Mesendoderm (in vitro differentiated cells): ENCODE data around the gene CAMTA1.
A peak's percentile ranks its signal among the peaks of the same experiment; 100 is the strongest.

Experiments used
- DNase-seq: peaks from one replicate; pipeline ENCODE4 v3.0.0; 2013
- H2AK5ac ChIP-seq: 2 replicates; pipeline ENCODE4 v1.6.1; 2013; ENCODE audit warnings: low read length, inconsistent platforms
- H2BK120ac ChIP-seq: 2 replicates; pipeline ENCODE4 v1.6.1; 2013; ENCODE audit warnings: low read depth, mild to moderate bottlenecking, low read length, moderate library complexity, mixed read lengths
- H2BK15ac ChIP-seq: replicated peaks from 2 replicates; pipeline ENCODE4 v1.6.1; 2013; ENCODE audit warnings: low read depth, mild to moderate bottlenecking, moderate library complexity
- H2BK5ac ChIP-seq: 2 replicates; pipeline ENCODE4 v1.6.1; 2013; ENCODE audit warnings: low read length, inconsistent platforms
- H3K18ac ChIP-seq: 2 replicates; pipeline ENCODE4 v1.6.1; 2013; ENCODE audit warnings: mild to moderate bottlenecking, low read length, mixed read lengths
- H3K23ac ChIP-seq: one replicate; pipeline ENCODE4 v1.6.1; 2013; ENCODE audit warnings: low read length
- H3K27ac ChIP-seq: 2 replicates; pipeline ENCODE4 v1.5.1; 2013; ENCODE audit warnings: low read depth, mild to moderate bottlenecking, inconsistent platforms, low read length, moderate library complexity
- H3K27me3 ChIP-seq: 2 replicates; pipeline ENCODE4 v1.6.1; 2013; ENCODE audit warnings: low read length, control low read depth, mild to moderate bottlenecking, inconsistent platforms; ENCODE audit not compliant: insufficient read depth, poor library complexity
- H3K36me3 ChIP-seq: 2 replicates; pipeline ENCODE4 v1.6.1; 2013; ENCODE audit warnings: low read length, inconsistent platforms; ENCODE audit not compliant: control insufficient read depth, insufficient read depth
- H3K4ac ChIP-seq: one replicate; pipeline ENCODE4 v1.6.1; 2013; ENCODE audit warnings: low read depth, mild to moderate bottlenecking, low read length, moderate library complexity
- H3K4me1 ChIP-seq: 2 replicates; pipeline ENCODE4 v1.6.1; 2013; ENCODE audit warnings: low read depth, low read length, inconsistent platforms; ENCODE audit not compliant: control insufficient read depth
- H3K4me2 ChIP-seq: 2 replicates; pipeline ENCODE4 v1.6.1; 2013; ENCODE audit warnings: low read length
- H3K4me3 ChIP-seq: 2 replicates; pipeline ENCODE4 v1.5.1; 2013; ENCODE audit warnings: mild to moderate bottlenecking, low read length
- H3K56ac ChIP-seq: one replicate; pipeline ENCODE4 v1.6.1; 2013; ENCODE audit warnings: low read length
- H3K79me1 ChIP-seq: 2 replicates; pipeline ENCODE4 v1.6.1; 2013; ENCODE audit warnings: low read length, inconsistent platforms
- H3K79me2 ChIP-seq: 2 replicates; pipeline ENCODE4 v1.6.1; 2013; ENCODE audit warnings: mild to moderate bottlenecking, low read length; ENCODE audit not compliant: control insufficient read depth, insufficient read depth
- H3K9ac ChIP-seq: 2 replicates; pipeline ENCODE4 v1.6.1; 2013; ENCODE audit warnings: low read length, inconsistent platforms
- H4K5ac ChIP-seq: one replicate; pipeline ENCODE4 v1.6.1; 2013; ENCODE audit warnings: low read length
- H4K8ac ChIP-seq: one replicate; pipeline ENCODE4 v1.6.1; 2013; ENCODE audit warnings: low read depth, mild to moderate bottlenecking, control low read depth, low read length, moderate library complexity
- WGBS: extraction: QIAGEN DNeasy Blood & Tissue Kit; methylation state at CpG from one replicate; pipeline ENCODE4 v1.1.7; 2013; ENCODE audit warnings: low lambda C conversion rate, missing lambda C conversion rate; ENCODE audit not compliant: insufficient coverage; ENCODE audit errors: extremely low coverage; 5-methylcytosine and 5-hydroxymethylcytosine counted together

The CAMTA1 gene

DNA sequence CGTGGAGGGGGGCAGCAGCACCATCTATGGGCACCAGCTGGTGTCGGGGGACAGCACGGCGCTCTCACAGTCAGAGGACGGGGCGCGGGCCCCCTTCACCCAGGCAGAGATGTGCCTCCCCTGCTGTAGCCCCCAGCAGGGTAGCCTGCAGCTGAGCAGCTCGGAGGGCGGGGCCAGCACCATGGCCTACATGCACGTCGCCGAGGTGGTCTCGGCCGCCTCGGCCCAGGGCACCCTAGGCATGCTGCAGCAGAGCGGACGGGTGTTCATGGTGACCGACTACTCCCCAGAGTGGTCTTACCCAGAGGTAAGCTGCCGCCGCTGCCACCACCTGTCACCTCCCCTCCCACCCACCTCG, 879.6 kb downstream of the CAMTA1 start:
- Histone ChIP-seq H3K79me2 (no peaks in the 10 kb centered on the region), H2AK5ac (no peak overlapping the region), H3K79me1 (no peaks in the 10 kb centered on the region), H3K4me3 (no peak overlapping the region), H3K23ac (no peak overlapping the region), H3K18ac (no peak overlapping the region), H2BK15ac (no peak overlapping the region), H3K4me1 (peaks cover 1% of the 10 kb centered on the region), H3K4ac (no peak overlapping the region), H3K4me2 (no peak overlapping the region), H2BK120ac (no peak overlapping the region), H3K9ac (no peak overlapping the region), H3K27me3 (no peaks in the 10 kb centered on the region), H4K8ac (no peak overlapping the region), H3K56ac (no peak overlapping the region), H2BK5ac (no peak overlapping the region), H3K27ac (no peak overlapping the region), H4K5ac (no peak overlapping the region), H3K36me3 (no peaks in the 10 kb centered on the region)
- no CpG with 5 or more reads among the region's 21 CpGs for WGBS
- no peak for DNase-seq

DNA sequence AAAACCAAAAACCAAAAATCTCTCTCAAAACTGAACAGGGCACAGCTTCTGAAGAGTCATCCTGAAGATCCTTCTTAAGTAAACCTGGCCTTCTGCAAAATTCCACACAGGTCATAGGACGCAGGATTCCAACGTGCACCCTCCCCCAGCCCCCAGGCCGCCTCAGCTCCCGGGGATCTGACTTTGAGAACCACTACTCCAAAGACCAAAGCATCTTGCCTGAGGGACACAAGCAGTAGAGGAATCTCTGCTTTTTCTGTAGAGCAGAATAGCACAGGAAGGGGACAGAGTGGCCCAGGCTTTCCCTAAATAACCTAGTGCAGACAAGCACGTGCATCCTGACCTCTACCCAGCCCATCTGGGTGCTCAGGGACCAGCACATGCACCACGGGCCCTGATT, 881.0 kb downstream of the CAMTA1 start:
- H3K79me2 ChIP-seq = no peaks in the 10 kb centered on the region
- H3K27me3 ChIP-seq = no peaks in the 10 kb centered on the region
- no peak overlapping the region for H3K56ac ChIP-seq
- H2BK15ac ChIP-seq = no peak overlapping the region
- H4K8ac ChIP-seq = no peak overlapping the region
- no peaks in the 10 kb centered on the region for H3K79me1 ChIP-seq
- H2BK120ac ChIP-seq = no peak overlapping the region
- no peak overlapping the region for H3K18ac ChIP-seq
- no peak overlapping the region for H3K4ac ChIP-seq
- H3K27ac ChIP-seq = no peak overlapping the region
- no peaks in the 10 kb centered on the region for H3K36me3 ChIP-seq
- H3K4me1 ChIP-seq = peaks cover 2% of the 10 kb centered on the region
- H2AK5ac ChIP-seq = no peak overlapping the region
- no peak overlapping the region for H3K4me2 ChIP-seq
- no peak overlapping the region for H3K9ac ChIP-seq
- no peak overlapping the region for H3K4me3 ChIP-seq
- no peak for DNase-seq
- H3K23ac ChIP-seq = no peak overlapping the region
- H4K5ac ChIP-seq = no peak overlapping the region
- H2BK5ac ChIP-seq = no peak overlapping the region
- no CpG with 5 or more reads among the region's 6 CpGs for WGBS

GRCh38 chr1:7667159-7667558, 881.9 kb downstream of the CAMTA1 start:
- H3K23ac ChIP-seq = no peak overlapping the region
- no peak overlapping the region for H3K27ac ChIP-seq
- no peak overlapping the region for H3K4me2 ChIP-seq
- H3K4me1 ChIP-seq = peaks cover 2% of the 10 kb centered on the region
- H2BK120ac ChIP-seq = no peak overlapping the region
- H3K79me2 ChIP-seq = no peaks in the 10 kb centered on the region
- H3K79me1 ChIP-seq = no peaks in the 10 kb centered on the region
- H4K8ac ChIP-seq = no peak overlapping the region
- no peak overlapping the region for H3K18ac ChIP-seq
- H2BK5ac ChIP-seq = no peak overlapping the region
- no peaks in the 10 kb centered on the region for H3K36me3 ChIP-seq
- no peak for DNase-seq
- no peak overlapping the region for H3K4ac ChIP-seq
- no peak overlapping the region for H3K56ac ChIP-seq
- no peak overlapping the region for H4K5ac ChIP-seq
- no peak overlapping the region for H2AK5ac ChIP-seq
- H3K27me3 ChIP-seq = no peaks in the 10 kb centered on the region
- H3K9ac ChIP-seq = no peak overlapping the region
- H2BK15ac ChIP-seq = no peak overlapping the region
- WGBS = no CpG with 5 or more reads among the region's 11 CpGs
- no peak overlapping the region for H3K4me3 ChIP-seq

GRCh38 chr1:7667625-7668218, 882.5 kb downstream of the CAMTA1 start:
- Histone ChIP-seq H3K56ac (peak overlapping the region; percentile 17), H3K4me1 (peaks cover 2% of the 10 kb centered on the region), H2BK120ac (no peak overlapping the region), H3K4me3 (no peak overlapping the region), H3K36me3 (no peaks in the 10 kb centered on the region), H3K27ac (no peak overlapping the region), H3K4ac (no peak overlapping the region), H4K8ac (no peak overlapping the region), H3K23ac (no peak overlapping the region), H3K27me3 (no peaks in the 10 kb centered on the region), H3K79me1 (no peaks in the 10 kb centered on the region), H3K4me2 (no peak overlapping the region), H3K18ac (no peak overlapping the region), H4K5ac (no peak overlapping the region), H2BK15ac (no peak overlapping the region), H3K79me2 (no peaks in the 10 kb centered on the region), H2AK5ac (no peak overlapping the region), H3K9ac (peak overlapping the region; percentile 40), H2BK5ac (no peak overlapping the region)
- DNase-seq = peak; percentile 86
- no CpG with 5 or more reads among the region's 11 CpGs for WGBS

DNA sequence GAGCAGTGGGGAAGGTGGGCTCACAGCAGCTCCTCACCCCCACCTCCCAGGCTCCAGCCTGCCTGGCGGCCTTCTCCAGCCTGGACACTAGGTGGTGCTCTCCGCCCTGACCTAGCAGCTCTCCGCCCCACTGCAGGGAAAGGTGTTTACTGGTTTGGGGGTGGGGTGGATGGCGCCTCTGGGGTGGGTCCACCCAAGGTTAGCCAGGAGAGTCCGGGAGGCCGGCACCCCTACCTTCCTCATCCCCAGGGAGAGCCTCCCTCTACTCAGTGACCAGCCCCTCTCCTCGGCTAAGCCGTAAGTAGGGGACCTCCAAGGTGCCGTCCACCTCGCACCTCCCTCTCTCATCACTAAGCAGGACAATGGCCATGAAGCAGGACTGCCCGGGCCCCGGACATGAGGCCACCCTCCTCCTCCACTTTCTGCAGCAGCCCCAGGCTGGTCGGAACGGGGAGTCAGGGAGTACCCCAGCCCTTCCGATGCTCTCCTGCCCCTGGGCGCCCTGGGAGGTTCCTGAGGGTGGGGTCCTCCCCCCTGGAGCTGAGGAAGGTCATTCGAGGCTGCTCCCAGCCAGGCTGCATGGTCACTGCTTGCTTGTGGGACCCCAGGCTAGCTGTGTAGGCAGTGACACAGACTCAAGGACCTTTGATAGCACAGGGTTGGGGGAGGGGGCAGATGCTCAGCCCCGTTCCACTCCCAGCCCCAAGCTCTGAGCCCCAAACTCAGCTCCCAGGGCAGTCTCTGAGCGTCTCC, 884.5 kb downstream of the CAMTA1 start:
- Histone ChIP-seq H4K8ac (no peak overlapping the region), H2AK5ac (no peak overlapping the region), H3K79me1 (no peaks in the 10 kb centered on the region), H3K4me3 (no peak overlapping the region), H2BK5ac (no peak overlapping the region), H3K27ac (no peak overlapping the region), H2BK15ac (no peak overlapping the region), H3K27me3 (no peaks in the 10 kb centered on the region), H3K4ac (no peak overlapping the region), H3K9ac (peak overlapping the region; percentile 35), H2BK120ac (no peak overlapping the region), H3K36me3 (no peaks in the 10 kb centered on the region), H3K4me1 (peaks cover 2% of the 10 kb centered on the region), H4K5ac (no peak overlapping the region), H3K79me2 (no peaks in the 10 kb centered on the region), H3K18ac (no peak overlapping the region), H3K23ac (no peak overlapping the region), H3K56ac (peak overlapping the region; percentile 66), H3K4me2 (peak overlapping the region; percentile 63)
- no CpG with 5 or more reads among the region's 19 CpGs for WGBS
- peak; percentile 82 for DNase-seq
